NCI-H446 treated with DMSO at 0.1 percent for 48 hours (cell line): ENCODE data around the gene PCCA.
A peak's percentile ranks its signal among the peaks of the same experiment; 100 is the strongest.
"Not testable (repeated sequence)": the region's sequence is repeated elsewhere in the genome, so short reads cannot be mapped to it uniquely, and the experiment has no call there.

Source experiments
- DNase-seq: peaks from one replicate; lab custom pipeline; 2025; lab: John Stamatoyannopoulos, UW

PCCA gene

GRCh38 chr13:100547791-100548201 lies 458.9 kb downstream of the PCCA start:
- DNase-seq: peak; percentile 25

DNA sequence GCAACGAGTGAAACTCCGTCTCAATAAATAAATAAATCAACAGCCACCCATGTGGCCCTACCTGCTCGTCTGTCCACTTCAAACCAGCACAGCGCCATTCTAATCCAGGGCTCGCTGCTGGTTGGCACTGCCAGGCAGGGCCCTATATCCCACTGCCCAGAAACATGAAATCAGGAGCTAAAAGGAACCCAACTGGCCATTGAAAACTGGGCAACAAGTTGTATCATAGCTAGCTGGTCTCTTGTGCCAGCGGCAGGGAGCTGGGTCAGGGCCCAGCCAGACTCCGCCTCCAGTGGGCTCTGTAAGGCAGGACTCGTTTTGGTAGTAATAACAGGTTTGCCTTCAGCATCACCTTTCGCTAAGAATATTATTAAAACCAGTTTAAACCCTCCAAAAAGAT lies 460.4 kb downstream of the PCCA start:
- DNase-seq: no peak

DNA sequence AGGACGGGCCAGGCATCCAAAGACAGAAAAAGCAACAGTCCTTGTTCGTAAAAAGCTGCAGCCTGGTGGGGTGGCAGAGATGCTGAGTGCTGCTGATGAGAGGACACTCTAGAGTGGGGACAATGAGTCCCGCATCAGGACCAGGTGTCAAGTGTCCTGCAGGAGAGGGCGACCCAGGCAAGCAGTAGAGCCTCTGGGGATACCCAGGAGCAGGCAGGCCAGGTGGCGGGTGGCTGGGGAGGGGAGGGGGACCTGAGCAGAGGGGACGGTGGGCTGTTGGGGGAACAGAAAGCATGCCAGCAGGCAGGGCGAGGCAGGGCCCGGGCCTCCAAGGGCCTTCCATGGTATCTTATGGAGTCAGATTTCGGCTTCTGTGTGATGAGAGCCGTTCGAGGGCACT lies 463.9 kb downstream of the PCCA start:
- DNase-seq: no peak

GRCh38 chr13:100559886-100560285 lies 471.0 kb downstream of the PCCA start:
- no peak for DNase-seq

DNA sequence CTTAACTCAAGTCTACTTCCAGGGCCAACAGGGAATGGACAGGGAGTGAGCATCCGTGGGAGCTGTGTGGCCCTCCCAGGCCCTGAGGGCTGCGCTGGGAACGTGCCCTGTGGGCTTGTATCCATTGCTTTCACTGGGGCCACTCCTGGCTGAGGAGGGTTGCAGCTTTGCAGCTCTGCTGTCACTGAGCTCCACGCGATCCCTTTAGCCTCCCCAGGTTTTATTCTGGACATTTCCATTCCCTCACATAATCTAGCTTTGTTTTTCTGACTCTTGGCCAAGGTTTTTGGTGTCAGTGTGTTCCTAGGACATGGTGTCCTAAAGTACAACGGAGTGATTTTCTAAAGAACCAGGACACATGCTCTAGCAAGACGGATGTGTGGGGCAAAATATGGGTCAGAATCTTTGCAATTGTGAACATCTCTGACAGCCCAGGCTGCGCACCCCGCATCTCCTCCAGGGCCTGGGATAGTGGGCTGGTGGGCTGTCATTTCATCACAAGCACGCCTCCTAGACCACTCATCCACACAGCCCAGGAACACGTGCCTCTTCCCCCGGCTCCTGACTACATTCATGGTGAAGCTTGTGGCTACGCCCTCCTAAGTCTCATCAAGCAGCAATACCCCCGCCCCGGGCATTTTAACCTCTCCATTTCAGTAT lies 471.7 kb downstream of the PCCA start:
- no peak for DNase-seq

- DNase-seq: no peak
Measured at GRCh38 chr13:100561158-100561499, 472.2 kb downstream of the PCCA start.

- DNase-seq: no peak
Measured at GRCh38 chr13:100561599-100562204, 472.8 kb downstream of the PCCA start.

- DNase-seq: no peak
Measured at GRCh38 chr13:100563779-100564178, 474.9 kb downstream of the PCCA start.

GRCh38 chr13:100564444-100565223 lies 475.7 kb downstream of the PCCA start:
- DNase-seq: no peak

- no peak for DNase-seq
Measured at GRCh38 chr13:100565286-100565685, 476.4 kb downstream of the PCCA start.

DNA sequence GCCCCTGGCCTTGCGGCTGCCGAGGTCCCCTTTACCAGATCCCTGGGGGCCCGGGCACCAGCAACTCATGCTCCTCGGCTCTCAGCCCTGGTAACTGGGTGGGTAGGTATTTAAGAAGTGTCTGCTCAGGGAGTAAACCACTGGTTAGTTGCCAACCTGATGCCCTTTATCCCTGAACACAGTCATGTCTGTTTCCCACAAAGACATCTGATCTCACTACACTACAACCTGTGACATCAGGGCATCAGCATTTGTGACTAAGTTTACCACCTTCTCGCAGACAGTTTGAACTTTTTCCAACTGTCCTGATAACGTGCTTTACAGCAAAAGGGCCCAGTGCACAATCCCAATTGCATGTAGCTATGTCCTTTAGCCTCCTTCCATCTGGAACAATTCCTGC lies 477.6 kb downstream of the PCCA start:
- no peak for DNase-seq

DNA sequence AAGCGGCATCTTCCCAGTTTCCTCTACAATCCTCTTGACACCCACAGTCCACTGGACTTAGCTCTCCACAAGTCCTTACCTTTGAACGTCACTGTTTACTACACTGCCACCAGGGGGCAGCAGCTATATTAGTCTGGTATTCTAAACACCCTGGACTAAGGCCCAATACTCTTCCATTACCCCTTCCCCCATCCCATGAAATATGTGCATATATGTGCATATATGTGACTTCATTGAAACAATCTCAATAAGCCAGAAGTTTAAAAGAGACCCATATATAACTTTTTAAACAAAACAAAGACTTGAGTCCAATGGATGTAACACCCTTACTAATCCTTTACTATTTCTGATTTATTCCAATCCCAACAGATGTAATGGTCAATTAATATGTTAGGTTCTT lies 484.2 kb downstream of the PCCA start:
- peak; percentile 40 for DNase-seq

- DNase-seq: not testable (repeated sequence)
Measured at GRCh38 chr13:100577239-100577638, 488.3 kb downstream of the PCCA start.
